HG03066 (cell line): ENCODE data around the gene CTCF.
"Not testable (repeated sequence)": the region's sequence is repeated elsewhere in the genome, so short reads cannot be mapped to it uniquely, and the experiment has no call there.

Source experiments
- ATAC-seq: cut with Tn5 transposase; IDR thresholded peaks from one replicate; pipeline ENCODE4 v1.9.1; 2021; ENCODE audit warnings: low read depth; ENCODE audit not compliant: unreplicated experiment

The CTCF gene

DNA sequence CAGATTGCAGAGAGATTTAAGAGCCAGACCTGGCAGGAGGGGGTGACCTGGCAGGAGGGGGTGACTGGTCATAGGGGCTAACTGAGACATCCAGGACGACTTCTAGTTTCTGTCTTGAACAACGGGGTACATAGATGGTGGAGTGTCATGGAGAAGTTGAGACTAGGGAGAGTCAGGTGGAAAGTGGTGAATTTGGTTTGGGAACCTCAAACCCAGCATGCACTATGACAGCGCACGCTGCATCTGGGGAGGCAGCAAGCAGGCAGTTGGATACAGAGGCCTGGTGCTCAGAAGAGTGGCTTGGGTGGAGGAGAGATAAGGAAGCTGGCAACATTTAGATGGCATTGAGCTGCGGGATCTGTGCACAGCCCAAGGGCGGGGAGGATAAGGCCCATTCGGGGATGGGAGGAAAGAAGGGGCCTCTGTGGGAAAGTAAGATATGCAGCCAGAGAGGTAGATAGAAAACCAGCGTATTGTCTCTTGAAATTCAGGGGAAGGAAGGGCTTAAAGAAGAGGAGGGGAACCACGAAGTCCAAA lies 29.2 kb upstream of the CTCF start:
- ATAC-seq: no peak

GRCh38 chr16:67533987-67534386 lies 28.3 kb upstream of the CTCF start:
- ATAC-seq: not testable (repeated sequence)

DNA sequence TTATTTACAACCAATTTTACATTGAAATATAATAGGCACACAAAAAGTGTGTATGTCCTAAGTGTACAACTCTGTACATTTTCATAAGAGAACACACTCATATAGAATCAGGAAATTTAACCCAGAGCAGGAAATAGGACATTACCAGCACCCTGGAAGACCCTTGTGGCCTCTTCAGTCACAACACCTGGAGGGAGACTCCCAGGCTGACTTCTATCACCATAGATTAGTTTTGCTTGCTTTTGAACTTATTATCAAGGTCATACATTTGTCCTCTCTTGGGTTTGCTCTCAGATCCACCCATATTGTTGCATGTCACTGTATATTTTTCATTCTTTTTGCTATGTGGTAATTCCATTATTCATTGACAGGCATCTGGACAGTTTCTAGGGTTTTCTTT lies 27.9 kb upstream of the CTCF start:
- ATAC-seq: no peak

- ATAC-seq: no peak
Measured at GRCh38 chr16:67535201-67535600, 27.1 kb upstream of the CTCF start.

DNA sequence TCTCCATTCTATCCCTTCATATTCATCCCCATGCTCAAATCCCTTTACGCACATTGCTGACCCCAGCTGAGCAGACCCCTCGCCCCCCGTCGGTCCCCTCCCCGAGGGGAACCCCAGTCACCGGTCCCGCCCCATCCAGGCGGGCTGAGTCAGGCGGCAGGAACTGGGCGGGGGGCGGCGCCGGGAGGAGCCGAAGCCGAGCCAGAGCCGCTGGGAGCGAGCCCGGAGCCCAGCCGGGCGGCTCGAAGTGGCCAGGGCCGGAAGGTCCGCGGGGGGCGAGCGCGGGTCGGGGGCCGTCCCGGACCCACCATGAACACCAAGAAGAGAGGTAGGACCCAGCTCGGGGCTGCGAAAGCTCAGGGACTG lies 25.1 kb upstream of the CTCF start:
- no peak for ATAC-seq

GRCh38 chr16:67537636-67538591 lies 24.4 kb upstream of the CTCF start:
- ATAC-seq: no peak

DNA sequence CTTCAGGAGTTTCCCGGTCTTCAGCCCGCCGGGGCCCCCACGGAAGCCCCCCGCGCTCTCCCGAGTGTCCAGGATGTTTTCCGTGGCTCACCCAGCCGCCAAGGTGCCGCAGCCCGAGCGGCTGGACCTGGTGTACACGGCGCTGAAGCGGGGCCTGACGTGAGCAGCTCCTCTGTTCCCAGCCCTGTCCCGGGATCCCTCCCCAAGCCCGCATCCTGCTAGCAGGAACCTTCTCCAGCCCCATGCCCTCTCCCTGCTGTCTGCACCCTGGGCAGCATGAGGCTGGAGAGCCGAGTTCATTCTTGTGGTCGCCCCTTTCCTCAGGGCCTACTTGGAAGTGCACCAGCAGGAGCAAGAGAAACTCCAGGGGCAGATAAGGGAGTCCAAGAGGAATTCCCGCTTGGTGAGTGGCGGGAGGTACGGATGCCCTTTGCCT lies 23.6 kb upstream of the CTCF start:
- no peak for ATAC-seq

DNA sequence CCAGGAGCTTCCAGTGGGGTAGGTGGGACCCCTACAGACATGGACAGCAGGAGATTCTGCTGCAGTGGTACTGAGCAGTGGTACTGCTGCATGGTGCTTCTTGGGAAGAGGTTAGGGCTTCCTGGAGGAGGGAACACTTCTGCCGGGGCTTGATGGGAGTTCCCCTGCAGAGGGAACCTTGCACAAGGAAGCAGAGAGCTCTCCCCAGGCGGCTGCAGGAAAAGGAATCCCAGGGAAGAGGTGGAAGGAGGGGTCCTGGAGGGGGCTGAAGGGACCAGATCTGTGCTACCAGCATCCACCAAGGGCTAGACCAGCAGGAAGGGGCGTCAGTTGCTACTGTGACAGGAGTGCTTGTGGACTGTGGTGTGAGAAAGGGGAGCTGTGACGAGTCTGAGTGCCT lies 23.1 kb upstream of the CTCF start:
- ATAC-seq: no peak

- no peak for ATAC-seq
Measured at GRCh38 chr16:67539691-67540635, 22.4 kb upstream of the CTCF start.

- ATAC-seq: no peak
Measured at GRCh38 chr16:67540756-67541155, 21.6 kb upstream of the CTCF start.

DNA sequence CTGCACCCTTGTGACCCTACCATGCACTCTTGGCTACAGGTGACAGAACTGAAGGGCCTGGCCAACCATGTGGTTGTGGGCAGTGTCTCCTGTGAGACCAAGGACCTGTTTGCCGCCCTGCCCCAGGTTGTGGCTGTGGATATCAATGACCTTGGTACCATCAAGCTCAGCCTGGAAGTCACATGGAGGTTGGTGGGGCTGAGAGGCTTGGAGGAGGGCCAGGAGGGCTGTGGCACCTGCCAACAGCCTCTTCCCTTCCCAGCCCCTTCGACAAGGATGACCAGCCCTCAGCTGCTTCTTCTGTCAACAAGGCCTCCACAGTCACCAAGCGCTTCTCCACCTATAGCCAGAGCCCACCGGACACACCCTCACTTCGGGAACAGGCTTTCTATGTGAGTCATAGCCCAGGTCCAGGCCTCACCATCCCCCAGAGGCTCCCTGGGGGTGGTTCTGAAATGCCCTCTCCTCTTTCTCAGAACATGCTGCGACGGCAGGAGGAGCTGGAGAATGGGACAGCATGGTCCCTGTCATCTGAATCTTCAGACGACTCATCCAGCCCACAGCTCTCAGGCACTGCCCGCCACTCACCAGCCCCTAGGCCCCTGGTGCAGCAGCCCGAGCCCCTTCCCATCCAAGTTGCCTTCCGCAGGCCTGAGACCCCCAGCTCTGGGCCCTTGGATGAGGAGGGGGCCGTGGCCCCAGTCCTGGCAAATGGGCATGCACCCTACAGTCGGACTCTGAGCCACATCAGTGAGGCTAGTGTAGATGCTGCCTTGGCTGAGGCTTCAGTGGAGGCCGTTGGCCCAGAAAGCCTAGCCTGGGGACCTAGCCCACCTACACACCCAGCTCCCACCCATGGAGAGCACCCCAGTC lies 20.7 kb upstream of the CTCF start:
- ATAC-seq: no peak

DNA sequence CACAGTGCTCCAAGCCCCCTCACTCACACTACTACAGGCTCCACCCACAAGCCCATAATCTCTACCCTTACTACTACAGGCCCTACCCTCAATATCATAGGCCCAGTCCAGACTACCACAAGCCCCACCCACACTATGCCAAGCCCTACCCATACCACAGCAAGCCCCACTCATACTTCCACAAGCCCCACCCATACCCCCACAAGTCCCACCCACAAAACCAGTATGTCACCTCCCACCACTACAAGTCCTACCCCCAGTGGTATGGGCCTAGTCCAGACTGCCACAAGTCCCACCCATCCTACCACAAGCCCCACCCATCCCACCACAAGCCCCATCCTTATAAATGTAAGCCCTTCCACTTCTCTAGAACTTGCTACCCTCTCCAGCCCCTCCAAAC lies 19.9 kb upstream of the CTCF start:
- ATAC-seq: no peak

DNA sequence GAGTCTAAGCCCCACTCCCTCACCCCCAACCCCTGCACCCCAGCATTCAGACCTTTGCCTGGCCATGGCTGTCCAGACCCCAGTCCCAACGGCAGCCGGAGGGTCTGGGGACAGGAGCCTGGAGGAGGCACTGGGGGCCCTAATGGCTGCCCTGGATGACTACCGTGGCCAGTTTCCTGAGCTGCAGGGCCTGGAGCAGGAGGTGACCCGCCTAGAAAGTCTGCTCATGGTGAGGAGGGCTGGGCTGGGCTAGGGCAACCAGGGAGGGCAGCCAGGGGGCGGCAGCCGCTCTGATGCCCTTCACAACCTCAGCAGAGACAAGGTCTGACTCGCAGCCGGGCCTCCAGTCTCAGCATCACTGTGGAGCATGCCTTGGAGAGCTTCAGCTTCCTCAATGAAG lies 19.3 kb upstream of the CTCF start:
- no peak for ATAC-seq

DNA sequence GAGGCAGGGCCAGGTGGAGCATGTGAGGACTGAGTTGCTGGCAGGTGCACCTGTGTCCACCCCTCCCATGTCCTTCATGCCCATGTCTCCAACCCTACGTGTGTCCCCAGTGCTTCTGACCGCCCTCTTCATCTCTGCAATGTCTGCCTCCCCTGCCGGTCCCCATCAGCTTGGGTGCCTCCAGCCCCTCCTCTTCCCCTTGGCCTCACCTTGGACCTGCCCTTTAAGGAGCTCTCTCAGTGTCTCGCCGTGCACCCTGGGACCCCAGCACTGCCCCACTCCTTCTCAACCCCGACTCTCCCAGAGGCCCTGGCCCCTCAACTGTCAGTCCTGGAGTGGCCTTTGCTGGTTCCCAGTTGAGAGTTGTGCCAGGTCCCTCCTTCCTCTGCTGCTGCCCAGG lies 18.7 kb upstream of the CTCF start:
- no peak for ATAC-seq

GRCh38 chr16:67544329-67544841 lies 17.9 kb upstream of the CTCF start:
- ATAC-seq: no peak

GRCh38 chr16:67544844-67545664 lies 17.3 kb upstream of the CTCF start:
- no peak for ATAC-seq

DNA sequence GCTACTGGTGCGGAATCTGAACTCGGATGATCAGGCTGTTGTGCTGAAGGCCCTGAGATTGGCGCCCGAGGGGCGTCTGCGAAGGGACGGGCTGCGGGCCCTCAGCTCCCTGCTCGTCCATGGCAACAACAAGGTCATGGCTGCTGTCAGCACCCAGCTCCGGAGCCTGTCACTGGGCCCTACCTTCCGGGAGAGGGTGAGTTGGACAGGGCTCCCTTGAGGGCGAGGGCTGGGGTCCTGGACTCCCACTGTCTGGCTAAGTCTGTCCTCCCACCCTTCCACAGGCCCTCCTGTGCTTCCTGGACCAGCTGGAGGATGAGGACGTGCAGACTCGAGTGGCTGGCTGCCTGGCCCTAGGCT lies 16.7 kb upstream of the CTCF start:
- no peak for ATAC-seq

- ATAC-seq: no peak
Measured at GRCh38 chr16:67546091-67546501, 16.2 kb upstream of the CTCF start.

DNA sequence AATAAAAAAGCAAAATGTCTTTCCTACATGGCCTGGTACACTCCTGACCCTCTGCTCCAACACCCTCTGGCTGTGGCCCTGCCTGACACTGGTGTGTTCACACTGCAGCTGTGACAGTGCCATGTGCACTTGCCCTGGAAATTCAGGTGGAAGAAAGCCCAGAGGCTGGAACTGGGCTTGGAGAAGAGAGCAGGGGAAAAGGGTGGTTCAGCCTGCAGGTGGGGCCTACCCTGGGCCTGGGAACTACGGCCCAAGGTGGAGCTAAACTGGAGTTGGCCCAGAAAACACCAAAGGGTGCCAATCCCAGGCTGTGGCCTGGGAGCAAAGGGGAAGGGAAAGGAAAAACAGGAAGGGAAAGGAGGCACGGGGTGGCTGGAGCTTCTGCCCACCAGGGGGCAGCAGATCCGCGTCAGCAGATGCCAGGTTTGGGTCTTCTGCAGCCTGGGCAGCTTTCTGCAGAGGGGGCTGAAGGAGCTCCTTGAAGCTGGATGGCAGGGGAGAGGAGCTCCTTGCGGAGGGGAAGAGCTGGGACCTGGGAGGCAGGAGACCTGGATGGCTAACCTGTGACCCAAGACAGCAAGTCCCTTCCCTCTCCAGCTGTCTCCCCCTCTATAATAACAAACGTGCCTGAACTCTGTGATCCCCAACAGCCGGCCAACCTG lies 15.4 kb upstream of the CTCF start:
- ATAC-seq: no peak
